HEK293 (cell line): ENCODE measurements around the gene CACNB4.
"Not testable (repeated sequence)": the region's sequence is repeated elsewhere in the genome, so short reads cannot be mapped to it uniquely, and the experiment has no call there.

ENCODE experiments used
- CTCF ChIP-seq: fragments of 450-650 bp; formaldehyde crosslinking; IDR thresholded peaks from 2 replicates; pipeline ENCODE4 v1.5.1; 2016; ENCODE audit warnings: missing biosample characterization, missing genetic modification characterization
- HOXA7 ChIP-seq: sonication (generic); formaldehyde crosslinking; IDR thresholded peaks from 2 replicates; pipeline ENCODE4 v1.8.1; 2022; ENCODE audit warnings: missing genetic modification reagents, borderline replicate concordance
- KLF1 ChIP-seq: fragments of 450-650 bp; formaldehyde crosslinking; IDR thresholded peaks from 2 replicates; pipeline ENCODE4 v1.5.1; 2016; ENCODE audit warnings: missing biosample characterization, missing genetic modification characterization
- ZBTB8A ChIP-seq: fragments of 450-650 bp; formaldehyde crosslinking; IDR thresholded peaks from 2 replicates; pipeline ENCODE4 v1.5.1; 2016; ENCODE audit warnings: missing biosample characterization, missing genetic modification characterization
- ZFP37 ChIP-seq: fragments of 450-650 bp; formaldehyde crosslinking; IDR thresholded peaks from 2 replicates; pipeline ENCODE4 v1.5.1; 2016; ENCODE audit warnings: missing biosample characterization, missing genetic modification characterization
- ZNF302 ChIP-seq: fragments of 450-650 bp; formaldehyde crosslinking; IDR thresholded peaks from 2 replicates; pipeline ENCODE4 v1.5.1; 2016; ENCODE audit warnings: missing biosample characterization, missing genetic modification characterization, low read depth
- ZNF560 ChIP-seq: fragments of 450-650 bp; formaldehyde crosslinking; IDR thresholded peaks from 2 replicates; pipeline ENCODE4 v1.5.1; 2017; ENCODE audit warnings: missing biosample characterization, missing genetic modification characterization, borderline replicate concordance
- ZNF777 ChIP-seq: fragments of 450-650 bp; formaldehyde crosslinking; IDR thresholded peaks from 2 replicates; pipeline ENCODE4 v1.5.1; 2017; ENCODE audit warnings: missing biosample characterization, missing genetic modification characterization, borderline replicate concordance
- ZNF792 ChIP-seq: fragments of 450-650 bp; formaldehyde crosslinking; IDR thresholded peaks from 2 replicates; pipeline ENCODE4 v1.5.1; 2016; ENCODE audit warnings: missing biosample characterization, missing genetic modification characterization
- TF ChIP-seq, protein P1 (sequence below): sonication (generic); formaldehyde crosslinking; IDR thresholded peaks from 2 replicates; pipeline ENCODE4 v1.8.1; 2022; ENCODE audit warnings: mild to moderate bottlenecking, moderate library complexity, missing genetic modification reagents

DNA sequence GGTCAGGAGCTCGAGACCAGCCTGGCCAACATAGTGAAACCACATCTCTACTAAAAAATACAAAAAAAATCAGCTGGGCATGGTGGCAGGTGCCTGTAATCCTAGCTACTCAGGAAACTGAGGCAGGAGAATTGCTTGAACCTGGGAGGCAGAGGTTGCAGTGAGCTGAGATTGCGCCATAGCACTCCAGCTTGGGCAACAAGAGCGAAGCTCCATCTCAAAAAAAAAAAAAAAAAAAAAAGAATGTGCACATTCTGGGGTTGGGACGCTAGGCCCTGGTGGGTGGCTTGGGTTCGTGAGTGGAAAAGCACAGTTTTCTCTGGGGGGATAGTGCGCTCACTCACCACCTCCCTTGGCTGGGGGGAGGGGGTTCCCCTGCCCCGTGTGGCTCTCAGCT lies 183.2 kb downstream of the CACNB4 start:
- TF ChIP-seq ZFP37 (tag by site-specific recombination); CTCF (tag by site-specific recombination); ZNF560; ZNF792 (tag by site-specific recombination); ZNF302 (tag by site-specific recombination); KLF1; HOXA7 (CRISPR knock-in tag); ZNF777; ZBTB8A (tag by site-specific recombination): not testable (repeated sequence)
- TF ChIP-seq, protein P1, sequence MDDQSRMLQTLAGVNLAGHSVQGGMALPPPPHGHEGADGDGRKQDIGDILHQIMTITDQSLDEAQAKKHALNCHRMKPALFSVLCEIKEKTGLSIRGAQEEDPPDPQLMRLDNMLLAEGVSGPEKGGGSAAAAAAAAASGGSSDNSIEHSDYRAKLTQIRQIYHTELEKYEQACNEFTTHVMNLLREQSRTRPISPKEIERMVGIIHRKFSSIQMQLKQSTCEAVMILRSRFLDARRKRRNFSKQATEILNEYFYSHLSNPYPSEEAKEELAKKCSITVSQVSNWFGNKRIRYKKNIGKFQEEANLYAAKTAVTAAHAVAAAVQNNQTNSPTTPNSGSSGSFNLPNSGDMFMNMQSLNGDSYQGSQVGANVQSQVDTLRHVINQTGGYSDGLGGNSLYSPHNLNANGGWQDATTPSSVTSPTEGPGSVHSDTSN (CRISPR knock-in tag): not testable (repeated sequence)
